GM13976 (cell line): ENCODE results near the gene ISG15.

Source experiments
- DNase-seq: peaks from one replicate; pipeline ENCODE4 v3.0.0; 2012; ENCODE audit warnings: low spot score
- in situ Hi-C: fragments of 300-500 bp; cut with MboI; formaldehyde crosslinking; loops from one replicate; pipeline ENCODE4 v1.12.0; 2022; ENCODE audit warnings: low sequenced_read_pairs, mixed read lengths, inconsistent platforms; ENCODE audit not compliant: unreplicated experiment
- TF ChIP-seq, protein P1 (sequence below): IDR thresholded peaks from 2 replicates; pipeline ENCODE4 v1.5.1; 2012; ENCODE audit warnings: borderline replicate concordance, mild to moderate bottlenecking; ENCODE audit not compliant: insufficient read depth; ENCODE audit errors: extremely low read depth, missing control alignments, control extremely low read depth

ISG15 gene

DNA sequence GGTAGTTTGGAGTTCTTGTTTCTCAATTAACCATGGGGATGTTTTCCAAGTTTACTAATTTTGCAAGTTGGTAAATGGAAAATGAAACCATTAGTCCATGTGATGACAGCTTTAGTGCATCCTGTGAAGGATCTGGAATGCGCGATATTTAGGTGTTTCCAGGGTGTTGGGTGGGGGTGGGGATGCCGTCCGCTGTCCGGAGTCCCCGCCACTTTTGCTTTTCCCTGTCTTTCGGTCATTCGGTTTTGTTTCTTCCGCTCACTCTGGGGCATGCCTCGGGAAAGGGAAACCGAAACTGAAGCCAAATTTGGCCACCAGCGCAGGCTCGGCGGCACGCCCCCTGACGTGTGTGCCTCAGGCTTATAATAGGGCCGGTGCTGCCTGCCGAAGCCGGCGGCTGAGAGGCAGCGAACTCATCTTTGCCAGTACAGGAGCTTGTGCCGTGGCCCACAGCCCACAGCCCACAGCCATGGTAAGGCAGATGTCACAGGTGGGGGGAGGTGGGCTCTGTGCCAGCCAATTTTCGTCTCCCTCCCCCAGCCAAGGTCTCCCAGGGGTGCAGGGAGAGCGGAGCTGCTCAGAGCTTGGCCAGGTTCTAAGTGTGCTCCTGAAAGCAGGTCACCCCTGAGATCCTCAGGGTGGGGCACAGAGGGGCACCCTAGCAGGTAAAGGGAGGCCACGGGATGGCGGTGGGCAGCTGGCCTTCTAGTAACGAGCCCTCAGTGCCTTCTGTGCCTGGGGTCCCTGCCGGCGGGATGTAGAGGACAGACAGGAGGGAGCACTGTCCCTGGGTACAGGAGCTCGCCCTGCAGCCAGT lies at the start of gene ISG15:
ISG15 (plus strand) TSS at position 393 of the 817 bp plus-strand sequence; CDS start at position 470, 77 bp downstream.
- TF ChIP-seq, protein P1, sequence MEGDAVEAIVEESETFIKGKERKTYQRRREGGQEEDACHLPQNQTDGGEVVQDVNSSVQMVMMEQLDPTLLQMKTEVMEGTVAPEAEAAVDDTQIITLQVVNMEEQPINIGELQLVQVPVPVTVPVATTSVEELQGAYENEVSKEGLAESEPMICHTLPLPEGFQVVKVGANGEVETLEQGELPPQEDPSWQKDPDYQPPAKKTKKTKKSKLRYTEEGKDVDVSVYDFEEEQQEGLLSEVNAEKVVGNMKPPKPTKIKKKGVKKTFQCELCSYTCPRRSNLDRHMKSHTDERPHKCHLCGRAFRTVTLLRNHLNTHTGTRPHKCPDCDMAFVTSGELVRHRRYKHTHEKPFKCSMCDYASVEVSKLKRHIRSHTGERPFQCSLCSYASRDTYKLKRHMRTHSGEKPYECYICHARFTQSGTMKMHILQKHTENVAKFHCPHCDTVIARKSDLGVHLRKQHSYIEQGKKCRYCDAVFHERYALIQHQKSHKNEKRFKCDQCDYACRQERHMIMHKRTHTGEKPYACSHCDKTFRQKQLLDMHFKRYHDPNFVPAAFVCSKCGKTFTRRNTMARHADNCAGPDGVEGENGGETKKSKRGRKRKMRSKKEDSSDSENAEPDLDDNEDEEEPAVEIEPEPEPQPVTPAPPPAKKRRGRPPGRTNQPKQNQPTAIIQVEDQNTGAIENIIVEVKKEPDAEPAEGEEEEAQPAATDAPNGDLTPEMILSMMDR: no peak
- in situ Hi-C loops: no loop called here
- peak; percentile 85 for DNase-seq

DNA sequence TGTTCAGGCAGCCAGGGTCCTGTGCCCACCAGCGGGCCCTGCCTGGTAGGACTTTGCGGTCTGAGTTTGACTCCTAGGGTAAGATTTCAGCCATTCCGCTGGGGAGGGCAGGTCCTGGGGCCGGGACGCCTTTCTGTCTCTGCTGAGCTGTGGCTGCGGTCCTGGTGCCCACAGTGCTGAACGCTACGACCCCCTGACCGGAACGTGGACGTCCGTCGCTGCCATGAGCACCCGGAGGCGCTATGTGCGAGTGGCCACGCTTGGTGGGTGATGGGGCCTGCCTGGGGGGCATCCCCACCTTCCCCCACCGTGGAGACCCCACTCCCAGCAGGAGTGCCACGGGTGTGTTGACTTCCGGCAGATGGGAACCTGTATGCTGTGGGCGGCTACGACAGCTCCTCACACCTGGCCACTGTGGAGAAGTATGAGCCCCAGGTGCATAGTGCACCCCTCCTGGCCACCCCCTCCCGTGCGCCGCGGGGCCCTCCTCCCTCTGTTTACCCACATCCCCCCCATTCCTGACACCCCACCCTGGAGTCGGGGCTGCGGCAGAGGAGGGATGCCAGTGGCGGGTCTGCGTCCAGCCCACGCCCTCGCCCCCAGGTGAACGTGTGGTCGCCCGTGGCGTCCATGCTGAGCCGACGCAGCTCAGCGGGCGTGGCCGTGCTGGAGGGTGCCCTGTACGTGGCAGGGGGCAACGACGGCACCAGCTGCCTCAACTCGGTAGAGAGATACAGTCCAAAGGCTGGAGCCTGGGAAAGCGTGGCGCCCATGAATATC lies 49.4 kb upstream of the ISG15 start:
- no peak for DNase-seq
- in situ Hi-C loops: loop anchor here (10.0 kb wide), 1 partner anchor 59 kb away; no protein-coding TSS in a partner anchor
- TF ChIP-seq, protein P1: no peak

DNA sequence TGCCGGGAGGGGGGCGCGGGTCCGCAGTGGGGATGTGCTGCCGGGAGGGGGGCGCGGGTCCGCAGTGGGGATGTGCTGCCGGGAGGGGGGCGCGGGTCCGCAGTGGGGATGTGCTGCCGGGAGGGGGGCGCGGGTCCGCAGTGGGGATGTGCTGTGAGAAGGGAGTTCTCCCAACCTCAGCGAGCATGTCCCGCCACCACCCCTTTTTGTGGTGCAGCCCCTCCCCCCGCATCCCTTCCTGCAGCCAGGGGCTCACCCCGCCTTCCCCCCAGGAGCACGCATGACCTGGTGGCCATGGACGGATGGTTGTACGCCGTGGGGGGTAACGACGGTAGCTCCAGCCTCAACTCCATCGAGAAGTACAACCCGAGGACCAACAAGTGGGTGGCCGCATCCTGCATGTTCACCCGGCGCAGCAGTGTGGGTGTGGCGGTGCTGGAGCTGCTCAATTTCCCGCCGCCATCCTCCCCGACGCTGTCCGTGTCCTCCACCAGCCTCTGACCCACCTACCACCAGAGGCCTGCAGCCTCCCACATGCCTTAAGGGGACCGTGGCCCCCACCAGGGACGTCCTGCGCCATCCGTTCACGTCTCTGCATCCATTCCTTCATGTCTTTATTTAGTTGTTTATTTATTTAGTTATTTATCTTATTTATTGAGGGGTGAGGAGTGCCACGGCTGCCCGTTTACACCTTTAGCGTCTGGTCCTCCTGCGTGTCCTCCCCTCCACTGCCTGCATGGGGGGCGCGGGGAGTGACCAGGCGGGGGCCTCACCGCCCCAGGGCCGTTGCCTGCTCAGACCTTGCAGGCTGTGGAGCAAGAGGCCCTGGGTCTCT lies 48.4 kb upstream of the ISG15 start:
- in situ Hi-C loops: loop anchor here (10.0 kb wide), 1 partner anchor 60 kb away; no protein-coding TSS in a partner anchor
- TF ChIP-seq, protein P1: no peak
- no peak for DNase-seq

DNA sequence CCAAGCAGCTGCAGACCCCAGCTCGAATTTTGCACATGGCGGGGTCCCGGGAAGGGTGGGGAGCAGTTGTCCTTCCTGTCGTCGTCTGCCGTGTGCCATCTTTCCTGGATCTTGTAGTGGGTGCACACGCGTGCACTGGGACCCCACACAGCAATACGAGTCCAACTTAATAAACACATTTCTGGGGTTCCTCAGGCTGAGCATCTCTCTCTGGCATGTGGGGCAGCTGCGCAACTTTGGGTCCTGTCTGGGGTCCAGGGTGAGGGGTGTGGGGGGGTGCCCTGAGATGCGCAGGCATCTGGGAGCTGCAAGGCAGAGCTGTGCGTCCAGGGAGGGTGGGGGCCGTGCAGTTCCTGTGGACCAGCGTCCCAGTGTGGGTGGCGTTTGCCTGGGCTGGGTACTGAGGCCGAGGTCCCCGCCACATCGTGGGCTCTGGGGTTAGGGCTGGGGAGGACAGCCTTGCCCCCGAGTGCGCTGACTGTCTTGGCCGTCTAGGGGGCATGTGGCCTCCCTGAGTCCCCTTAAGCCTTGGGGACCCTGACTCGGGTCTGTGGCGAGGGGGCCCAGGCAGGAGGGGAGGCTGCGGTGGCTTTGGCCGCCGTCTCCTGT lies 47.7 kb upstream of the ISG15 start:
- in situ Hi-C loops: loop anchor here (10.0 kb wide), 1 partner anchor 61 kb away; no protein-coding TSS in a partner anchor
- DNase-seq: no peak
- TF ChIP-seq, protein P1: no peak

DNA sequence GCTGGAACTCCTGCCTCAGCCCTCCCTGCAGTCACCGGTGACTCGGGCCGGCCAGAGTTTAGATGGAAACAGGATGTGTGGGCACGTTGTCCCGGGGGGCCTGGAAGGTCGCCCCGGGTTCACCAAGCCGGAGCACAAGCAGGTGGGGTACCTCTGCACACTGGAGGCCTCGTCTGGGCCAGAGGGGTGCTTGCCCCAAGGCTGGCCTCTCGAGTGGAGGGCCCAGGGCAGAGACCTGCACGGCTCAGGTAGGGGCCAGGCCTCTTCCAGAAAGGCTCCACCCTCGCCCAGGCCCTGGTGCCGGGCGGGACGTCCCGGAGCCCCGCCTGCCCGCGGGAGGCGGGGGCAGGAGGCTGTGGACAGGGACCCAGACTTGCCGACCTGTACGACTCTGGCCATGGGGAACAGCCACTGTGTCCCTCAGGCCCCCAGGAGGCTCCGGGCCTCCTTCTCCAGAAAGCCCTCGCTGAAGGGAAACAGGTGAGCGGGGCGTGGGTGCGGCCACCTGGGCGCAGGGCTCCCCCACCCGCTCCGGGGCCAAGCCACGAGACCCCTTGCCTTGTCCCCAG lies 47.1 kb upstream of the ISG15 start, which contains the start of gene PLEKHN1:
PLEKHN1 (plus strand) TSS at position 348 of the 569 bp plus-strand sequence; CDS start at position 398, 50 bp downstream.
- peak; percentile 78 for DNase-seq
- TF ChIP-seq, protein P1: no peak
- in situ Hi-C loops: loop anchor here (10.0 kb wide), 1 partner anchor 61 kb away; no protein-coding TSS in a partner anchor
